ENCODE measurements around the gene DDOST. TPM values are rescaled to one million over a fixed set of nuclear protein-coding genes. Genes with fewer than 3 reads are reported as not detected.

The DDOST gene
- total and polyA plus RNA-seq, 10 of the 15 experiments (the other 5 are each of a cell fraction or from before 2014, with no cell fraction given): 100 to 274 (median 201) TPM

DNA sequence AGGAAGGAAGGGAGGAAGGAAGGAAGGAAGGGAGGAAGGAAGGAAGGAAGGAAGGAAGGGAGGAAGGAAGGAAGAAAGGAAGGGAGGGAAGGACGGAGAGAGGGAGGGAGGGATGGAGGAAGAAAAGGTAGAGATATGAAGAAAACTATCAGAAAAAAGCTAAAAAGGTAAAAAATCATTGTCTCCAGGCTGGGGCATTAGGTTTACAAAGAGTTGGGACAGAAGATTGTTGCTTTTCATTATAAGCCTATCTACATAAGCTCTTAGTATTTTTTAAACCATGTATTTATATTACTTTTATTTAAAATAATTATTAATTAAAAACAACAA lies 35.1 kb downstream of the DDOST start (continued):
- TF ChIP-seq RCOR1 (conservative IDR thresholded peaks at IDR 0.05; ENCODE audit: low read depth, low read length) (no peak), SIX5 (IDR thresholded peaks at IDR 0.05; ENCODE audit: low read depth, low read length, severe bottlenecking) (no peak), CEBPB (IDR thresholded peaks at IDR 0.05; ENCODE audit: borderline replicate concordance in 1 of 2, low read depth in 2 of 2, low read length in 2 of 2) (no peak), WRNIP1 (IDR thresholded peaks at IDR 0.05; ENCODE audit: borderline replicate concordance, low read depth, low read length) (no peak), CREB1 (IDR thresholded peaks at IDR 0.05; ENCODE audit: low read depth) (no peak), ZNF217 (IDR thresholded peaks at IDR 0.05) (no peak)

DNA sequence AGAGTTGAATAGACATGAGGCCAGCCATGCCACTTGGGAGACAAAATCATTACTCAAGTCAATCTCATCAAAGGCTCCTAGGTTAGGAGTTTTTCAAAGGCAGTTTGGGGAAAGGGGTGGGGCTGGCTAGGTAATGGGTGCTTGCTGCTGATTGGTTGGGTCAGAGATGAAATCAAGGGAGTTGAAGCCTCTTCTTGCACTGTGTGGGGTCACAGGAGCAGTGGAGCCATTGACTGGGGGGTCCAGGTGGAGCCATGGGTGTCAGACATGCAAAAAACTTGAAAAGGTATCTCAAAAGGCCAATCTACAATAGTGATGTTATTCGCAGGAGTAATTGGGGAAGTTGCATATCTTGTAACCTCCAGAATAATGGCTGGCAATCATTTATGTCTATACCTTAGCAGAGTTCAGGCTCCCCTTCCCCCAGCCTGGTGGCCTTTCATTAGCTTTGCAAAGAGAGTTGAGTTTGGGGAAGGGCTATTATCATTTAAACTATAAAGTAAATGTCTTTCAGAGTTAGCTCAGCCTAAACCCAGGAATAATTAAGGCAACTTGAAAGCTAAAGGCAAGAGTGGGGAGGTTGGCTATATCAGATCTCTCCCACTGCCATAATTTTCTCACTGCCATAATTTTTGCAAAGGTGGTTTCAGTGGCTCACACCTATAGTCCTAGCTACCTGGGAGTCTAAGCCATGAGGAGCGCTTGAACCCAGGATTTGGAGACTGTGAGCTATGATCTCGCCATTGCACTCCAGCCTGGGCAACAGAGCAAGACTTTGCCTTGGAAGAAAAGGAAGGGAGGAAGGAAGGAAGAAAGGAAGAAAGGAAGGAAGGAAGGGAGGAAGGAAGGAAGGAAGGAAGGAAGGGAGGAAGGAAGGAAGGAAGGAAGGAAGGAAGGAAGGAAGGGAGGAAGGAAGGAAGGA lies 35.7 kb downstream of the DDOST start:
- Histone ChIP-seq H3K4me2 (ENCODE audit: control insufficient read depth, insufficient read depth) (no peak overlapping the region), H4K20me1 (ENCODE audit: control insufficient read depth, insufficient read depth) (no peaks in the 10 kb centered on the region), H3K36me3 (ENCODE audit: control insufficient read depth in 2 of 2, insufficient read depth in 2 of 2, low read length in 1 of 2) (no peaks in the 10 kb centered on the region), H3K4me1 (ENCODE audit: control insufficient read depth, insufficient read depth, low read length) (no peaks in the 10 kb centered on the region), H3K9me3 (replicated peaks; ENCODE audit: control insufficient read depth, insufficient read depth, low read length) (no peaks in the 10 kb centered on the region), H3K27ac (ENCODE audit: control insufficient read depth, insufficient read depth) (no peak overlapping the region), H3K79me2 (ENCODE audit: control insufficient read depth, insufficient read depth, low read length) (no peaks in the 10 kb centered on the region), H3K4me3 (no peak overlapping the region), H2AFZ (ENCODE audit: control insufficient read depth, low read depth, low read length) (no peak overlapping the region), H3K9ac (ENCODE audit: control insufficient read depth, insufficient read depth, low read length) (no peak overlapping the region), H3K27me3 (replicated peaks in 1 of 2; ENCODE audit: control insufficient read depth in 2 of 2, insufficient read depth in 2 of 2, low read length in 1 of 2) (no peaks in the 10 kb centered on the region)
- CTCF ChIA-PET: interaction anchor here (1.2 kb wide), 1 partner anchor 50 kb away, joined by 3 read pairs; no protein-coding TSS in a partner anchor
- in situ Hi-C loops (cut with MboI): no loop called here
- 59% methylated on average over 3 of the region's 3 CpGs for WGBS (ENCODE audit: insufficient coverage, insufficient replicate concordance, low lambda C conversion rate, missing lambda C conversion rate)
- ATAC-seq (no peak), DNase-seq (ENCODE audit: low read depth, low spot score) (no peak), FAIRE-seq (no peak)
- RAD21 ChIA-PET (ENCODE audit: unreplicated experiment): no interaction called here
- SMC1A ChIA-PET (ENCODE audit: uncharacterized antibody, unreplicated experiment): interaction anchor here (1.4 kb wide), 1 partner anchor 9 kb away, joined by 3 read pairs; no protein-coding TSS in a partner anchor
- no TSS peak for BruUV-seq (replicated peaks)
- intact Hi-C loops (cut with micrococcal nuclease; ENCODE audit: unreplicated experiment): no loop called here
- TF ChIP-seq BMI1 (IDR thresholded peaks at IDR 0.05; ENCODE audit: borderline replicate concordance) (no peak), NFIC (IDR thresholded peaks at IDR 0.05; ENCODE audit: low read depth, low read length) (no peak), GATAD2B (conservative IDR thresholded peaks at IDR 0.05; ENCODE audit: low read depth) (no peak), CBFB (IDR thresholded peaks at IDR 0.05; ENCODE audit: low read depth) (no peak), CREM (IDR thresholded peaks at IDR 0.05; ENCODE audit: low read depth) (no peak)
- TF ChIP-seq, protein P1, sequence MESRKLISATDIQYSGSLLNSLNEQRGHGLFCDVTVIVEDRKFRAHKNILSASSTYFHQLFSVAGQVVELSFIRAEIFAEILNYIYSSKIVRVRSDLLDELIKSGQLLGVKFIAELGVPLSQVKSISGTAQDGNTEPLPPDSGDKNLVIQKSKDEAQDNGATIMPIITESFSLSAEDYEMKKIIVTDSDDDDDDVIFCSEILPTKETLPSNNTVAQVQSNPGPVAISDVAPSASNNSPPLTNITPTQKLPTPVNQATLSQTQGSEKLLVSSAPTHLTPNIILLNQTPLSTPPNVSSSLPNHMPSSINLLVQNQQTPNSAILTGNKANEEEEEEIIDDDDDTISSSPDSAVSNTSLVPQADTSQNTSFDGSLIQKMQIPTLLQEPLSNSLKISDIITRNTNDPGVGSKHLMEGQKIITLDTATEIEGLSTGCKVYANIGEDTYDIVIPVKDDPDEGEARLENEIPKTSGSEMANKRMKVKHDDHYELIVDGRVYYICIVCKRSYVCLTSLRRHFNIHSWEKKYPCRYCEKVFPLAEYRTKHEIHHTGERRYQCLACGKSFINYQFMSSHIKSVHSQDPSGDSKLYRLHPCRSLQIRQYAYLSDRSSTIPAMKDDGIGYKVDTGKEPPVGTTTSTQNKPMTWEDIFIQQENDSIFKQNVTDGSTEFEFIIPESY (IDR thresholded peaks at IDR 0.05): no peak
- TF ChIP-seq, protein P2, sequence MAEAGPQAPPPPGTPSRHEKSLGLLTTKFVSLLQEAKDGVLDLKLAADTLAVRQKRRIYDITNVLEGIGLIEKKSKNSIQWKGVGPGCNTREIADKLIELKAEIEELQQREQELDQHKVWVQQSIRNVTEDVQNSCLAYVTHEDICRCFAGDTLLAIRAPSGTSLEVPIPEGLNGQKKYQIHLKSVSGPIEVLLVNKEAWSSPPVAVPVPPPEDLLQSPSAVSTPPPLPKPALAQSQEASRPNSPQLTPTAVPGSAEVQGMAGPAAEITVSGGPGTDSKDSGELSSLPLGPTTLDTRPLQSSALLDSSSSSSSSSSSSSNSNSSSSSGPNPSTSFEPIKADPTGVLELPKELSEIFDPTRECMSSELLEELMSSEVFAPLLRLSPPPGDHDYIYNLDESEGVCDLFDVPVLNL (IDR thresholded peaks at IDR 0.05; ENCODE audit: low read depth, low read length): no peak
- POLR2A ChIA-PET: no interaction called here
